ENCODE data around the gene BLOC1S3. TPM values are rescaled to one million over a fixed set of nuclear protein-coding genes. Genes with fewer than 3 reads are reported as not detected.

The BLOC1S3 gene
- total RNA-seq, 3 donors from 2014 or later: 9.8 to 12.3 (median 11.6) TPM

- H3K4me1 ChIP-seq (ENCODE audit: low read depth): peaks cover 8% of the 10 kb centered on the region
- no peaks in the 10 kb centered on the region for H3K36me3 ChIP-seq (ENCODE audit: low read depth)
- H3K4me3 ChIP-seq: no peak overlapping the region
- H3K9me3 ChIP-seq: no peaks in the 10 kb centered on the region
- ATAC-seq: no peak
- intact Hi-C loops (cut with DNase I, micrococcal nuclease): no loop called here
- no peak for DNase-seq
- TF ChIP-seq CTCF (IDR thresholded peaks at IDR 0.05): no peak
Measured at GRCh38 chr19:45158503-45159209, 19.9 kb upstream of the BLOC1S3 start.

- Histone ChIP-seq H3K36me3 (ENCODE audit: low read depth) (no peaks in the 10 kb centered on the region), H3K4me1 (ENCODE audit: low read depth) (peaks cover 2% of the 10 kb centered on the region), H3K4me3 (no peak overlapping the region), H3K9me3 (no peaks in the 10 kb centered on the region)
- TF ChIP-seq CTCF (IDR thresholded peaks at IDR 0.05): no peak
- no peak for DNase-seq
- intact Hi-C loops (cut with DNase I, micrococcal nuclease): no loop called here
- ATAC-seq: no peak
Measured at GRCh38 chr19:45159210-45159970, 19.2 kb upstream of the BLOC1S3 start.

GRCh38 chr19:45159971-45160324 lies 18.6 kb upstream of the BLOC1S3 start:
- H3K9me3 ChIP-seq: no peaks in the 10 kb centered on the region
- intact Hi-C loops (cut with DNase I, micrococcal nuclease): no loop called here
- H3K4me3 ChIP-seq: no peak overlapping the region
- H3K36me3 ChIP-seq (ENCODE audit: low read depth): no peaks in the 10 kb centered on the region
- no peak for TF ChIP-seq CTCF (IDR thresholded peaks at IDR 0.05)
- no peak for DNase-seq
- peaks cover 7% of the 10 kb centered on the region for H3K4me1 ChIP-seq (ENCODE audit: low read depth)
- no peak for ATAC-seq

GRCh38 chr19:45160870-45161737 lies 17.5 kb upstream of the BLOC1S3 start, which contains the start of gene NKPD1:
Gene NKPD1, minus strand, starts transcription at chr19:45160982. Its CDS starts 832 bp downstream, at chr19:45160150.
- intact Hi-C loops (cut with DNase I, micrococcal nuclease): no loop called here
- peak; percentile 64 for ATAC-seq

More at GRCh38 chr19:45160870-45161737, 17.5 kb upstream of the BLOC1S3 start, which contains the start of gene NKPD1:
- Histone ChIP-seq H3K36me3 (ENCODE audit: low read depth) (no peaks in the 10 kb centered on the region), H3K4me1 (ENCODE audit: low read depth) (peaks cover 9% of the 10 kb centered on the region), H3K9me3 (no peaks in the 10 kb centered on the region), H3K4me3 (no peak within 1 kb of the TSS)
- no peak for TF ChIP-seq CTCF (IDR thresholded peaks at IDR 0.05)
- peak in 2 of 3 donors; percentile 72 to 80 for DNase-seq

Measured in mucosa of descending colon (tissue), 3 donors.